ENCODE results near the gene CD2.

Gene CD2

DNA sequence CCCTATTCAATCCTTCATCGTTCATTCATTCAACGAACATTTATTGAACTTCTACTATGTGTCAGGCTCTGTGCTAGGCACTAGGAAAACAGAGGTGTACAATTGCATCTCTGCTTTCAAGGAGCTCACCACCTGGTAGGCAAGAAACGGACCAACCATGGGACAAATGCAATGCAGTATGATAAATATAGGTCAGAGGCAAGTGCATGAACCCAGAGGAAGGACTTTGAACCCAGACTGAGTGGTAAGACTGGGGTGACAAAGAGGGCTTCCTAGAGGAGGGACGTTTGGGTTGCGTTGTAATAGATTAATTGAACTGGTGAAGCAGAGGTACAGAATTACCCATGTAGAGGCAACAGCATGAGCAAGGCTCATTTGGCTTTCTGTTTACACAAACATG, 16.4 kb downstream of the CD2 start:
- DNase-seq (ENCODE audit: low read depth) = no peak
- TF ChIP-seq, protein P1, sequence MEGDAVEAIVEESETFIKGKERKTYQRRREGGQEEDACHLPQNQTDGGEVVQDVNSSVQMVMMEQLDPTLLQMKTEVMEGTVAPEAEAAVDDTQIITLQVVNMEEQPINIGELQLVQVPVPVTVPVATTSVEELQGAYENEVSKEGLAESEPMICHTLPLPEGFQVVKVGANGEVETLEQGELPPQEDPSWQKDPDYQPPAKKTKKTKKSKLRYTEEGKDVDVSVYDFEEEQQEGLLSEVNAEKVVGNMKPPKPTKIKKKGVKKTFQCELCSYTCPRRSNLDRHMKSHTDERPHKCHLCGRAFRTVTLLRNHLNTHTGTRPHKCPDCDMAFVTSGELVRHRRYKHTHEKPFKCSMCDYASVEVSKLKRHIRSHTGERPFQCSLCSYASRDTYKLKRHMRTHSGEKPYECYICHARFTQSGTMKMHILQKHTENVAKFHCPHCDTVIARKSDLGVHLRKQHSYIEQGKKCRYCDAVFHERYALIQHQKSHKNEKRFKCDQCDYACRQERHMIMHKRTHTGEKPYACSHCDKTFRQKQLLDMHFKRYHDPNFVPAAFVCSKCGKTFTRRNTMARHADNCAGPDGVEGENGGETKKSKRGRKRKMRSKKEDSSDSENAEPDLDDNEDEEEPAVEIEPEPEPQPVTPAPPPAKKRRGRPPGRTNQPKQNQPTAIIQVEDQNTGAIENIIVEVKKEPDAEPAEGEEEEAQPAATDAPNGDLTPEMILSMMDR (IDR thresholded peaks at IDR 0.05; ENCODE audit: low read depth, low read length) = no peak
- TF ChIP-seq, protein P2, sequence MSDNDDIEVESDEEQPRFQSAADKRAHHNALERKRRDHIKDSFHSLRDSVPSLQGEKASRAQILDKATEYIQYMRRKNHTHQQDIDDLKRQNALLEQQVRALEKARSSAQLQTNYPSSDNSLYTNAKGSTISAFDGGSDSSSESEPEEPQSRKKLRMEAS (IDR thresholded peaks at IDR 0.05; ENCODE audit: low read depth, low read length) = no peak
- TF ChIP-seq MYC (IDR thresholded peaks at IDR 0.05; ENCODE audit: low read depth, low read length) = no peak
- TF ChIP-seq POLR2A (IDR thresholded peaks at IDR 0.05; ENCODE audit: extremely low read depth, insufficient read length) = no peak
- H3K4me3 ChIP-seq (ENCODE audit: low read depth, low read length) = no peak overlapping the region

DNA sequence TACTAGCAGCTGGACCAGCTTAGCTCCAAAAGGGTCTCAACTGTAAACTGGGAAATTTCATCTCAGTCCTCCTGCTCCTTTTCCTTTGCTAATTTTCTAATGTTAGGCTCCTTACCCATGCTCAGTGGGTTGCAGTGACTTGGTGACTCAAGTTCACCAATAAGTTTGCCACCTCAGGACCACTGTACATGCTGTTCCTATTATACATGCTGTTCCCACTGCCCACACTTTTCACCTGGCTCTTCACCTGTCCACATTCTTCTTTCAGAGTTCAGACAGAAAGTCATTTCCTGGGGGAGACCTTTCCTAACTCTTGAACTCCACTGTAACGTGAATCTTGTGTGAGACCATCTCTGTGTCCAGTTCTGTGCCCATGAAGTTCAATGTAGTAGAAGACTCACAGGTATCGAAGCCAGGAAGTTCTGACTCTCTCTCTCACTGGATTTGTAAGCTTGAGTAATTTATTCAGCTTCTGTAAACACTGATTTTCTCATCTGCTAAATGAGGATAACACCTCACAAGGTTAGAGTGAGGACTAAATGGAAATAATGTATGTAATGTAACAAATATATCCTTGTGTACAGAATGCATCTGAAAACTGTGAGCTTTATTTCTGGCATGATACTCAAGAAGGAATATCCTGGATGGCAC, 17.9 kb downstream of the CD2 start:
- no peak for TF ChIP-seq POLR2A (IDR thresholded peaks at IDR 0.05; ENCODE audit: extremely low read depth, insufficient read length)
- TF ChIP-seq, protein P2 (IDR thresholded peaks at IDR 0.05; ENCODE audit: low read depth, low read length) = no peak
- TF ChIP-seq, protein P1 (IDR thresholded peaks at IDR 0.05; ENCODE audit: low read depth, low read length) = no peak
- no peak for TF ChIP-seq MYC (IDR thresholded peaks at IDR 0.05; ENCODE audit: low read depth, low read length)
- no peak for DNase-seq (ENCODE audit: low read depth)
- no peak overlapping the region for H3K4me3 ChIP-seq (ENCODE audit: low read depth, low read length)

DNA sequence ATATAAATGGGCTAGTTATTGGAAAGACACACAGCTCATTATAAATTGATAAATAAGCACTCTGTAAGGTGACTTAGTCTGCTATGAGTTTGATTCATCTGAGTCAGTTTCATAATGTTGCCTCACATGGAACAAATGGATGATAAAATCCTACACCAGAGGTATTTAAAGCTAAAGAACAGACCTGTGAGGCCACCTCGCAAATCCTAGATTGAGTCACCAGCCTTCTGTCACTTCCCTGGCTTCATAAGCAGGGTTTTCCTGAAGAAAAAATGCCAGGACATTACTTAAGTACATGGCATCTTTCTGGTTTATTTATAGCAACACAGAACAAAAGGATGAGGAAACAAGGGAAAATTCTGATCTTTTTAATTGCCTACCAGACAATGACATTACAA, 18.4 kb downstream of the CD2 start:
- no peak for DNase-seq (ENCODE audit: low read depth)
- H3K4me3 ChIP-seq (ENCODE audit: low read depth, low read length) = no peak overlapping the region
- TF ChIP-seq, protein P1 (IDR thresholded peaks at IDR 0.05; ENCODE audit: low read depth, low read length) = no peak
- TF ChIP-seq MYC (IDR thresholded peaks at IDR 0.05; ENCODE audit: low read depth, low read length) (no peak), POLR2A (IDR thresholded peaks at IDR 0.05; ENCODE audit: extremely low read depth, insufficient read length) (no peak)
- TF ChIP-seq, protein P2 (IDR thresholded peaks at IDR 0.05; ENCODE audit: low read depth, low read length) = no peak

DNA sequence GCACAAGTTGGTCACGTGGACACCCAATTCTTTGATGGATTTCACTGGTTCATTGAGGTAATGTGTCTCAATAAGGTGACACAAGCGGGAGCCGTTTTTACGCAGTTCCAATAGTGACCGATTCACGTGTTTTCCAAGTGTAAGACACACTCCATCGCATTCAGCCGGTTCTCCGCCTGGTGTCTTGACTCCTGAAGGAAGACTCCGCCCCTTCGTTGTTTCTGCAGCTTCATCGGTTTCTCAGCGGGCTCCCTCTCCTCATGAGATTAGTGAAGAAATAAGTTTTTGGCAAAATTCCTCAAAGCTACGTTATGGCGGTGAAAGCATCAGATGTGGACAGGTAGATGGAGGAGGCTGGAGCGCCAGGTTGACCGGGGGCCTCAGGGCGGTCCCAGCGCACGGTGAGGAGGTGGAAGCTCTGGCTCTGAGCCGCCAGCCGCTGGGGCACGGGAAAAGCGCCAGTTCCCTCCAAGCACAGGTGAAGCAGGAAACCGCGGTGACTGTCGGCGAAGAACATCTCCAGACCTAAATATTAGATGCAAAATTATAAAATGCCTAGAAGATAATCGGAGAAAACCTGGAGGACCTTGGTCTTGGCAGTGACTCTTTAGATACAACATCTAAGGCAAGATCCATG, 21.0 kb downstream of the CD2 start:
- TF ChIP-seq, protein P2 (IDR thresholded peaks at IDR 0.05; ENCODE audit: low read depth, low read length) = no peak
- TF ChIP-seq, protein P1 (IDR thresholded peaks at IDR 0.05; ENCODE audit: low read depth, low read length) = no peak
- TF ChIP-seq POLR2A (IDR thresholded peaks at IDR 0.05; ENCODE audit: extremely low read depth, insufficient read length) = no peak
- no peak for TF ChIP-seq MYC (IDR thresholded peaks at IDR 0.05; ENCODE audit: low read depth, low read length)
- H3K4me3 ChIP-seq (ENCODE audit: low read depth, low read length) = no peak overlapping the region
- DNase-seq (ENCODE audit: low read depth) = no peak

DNA sequence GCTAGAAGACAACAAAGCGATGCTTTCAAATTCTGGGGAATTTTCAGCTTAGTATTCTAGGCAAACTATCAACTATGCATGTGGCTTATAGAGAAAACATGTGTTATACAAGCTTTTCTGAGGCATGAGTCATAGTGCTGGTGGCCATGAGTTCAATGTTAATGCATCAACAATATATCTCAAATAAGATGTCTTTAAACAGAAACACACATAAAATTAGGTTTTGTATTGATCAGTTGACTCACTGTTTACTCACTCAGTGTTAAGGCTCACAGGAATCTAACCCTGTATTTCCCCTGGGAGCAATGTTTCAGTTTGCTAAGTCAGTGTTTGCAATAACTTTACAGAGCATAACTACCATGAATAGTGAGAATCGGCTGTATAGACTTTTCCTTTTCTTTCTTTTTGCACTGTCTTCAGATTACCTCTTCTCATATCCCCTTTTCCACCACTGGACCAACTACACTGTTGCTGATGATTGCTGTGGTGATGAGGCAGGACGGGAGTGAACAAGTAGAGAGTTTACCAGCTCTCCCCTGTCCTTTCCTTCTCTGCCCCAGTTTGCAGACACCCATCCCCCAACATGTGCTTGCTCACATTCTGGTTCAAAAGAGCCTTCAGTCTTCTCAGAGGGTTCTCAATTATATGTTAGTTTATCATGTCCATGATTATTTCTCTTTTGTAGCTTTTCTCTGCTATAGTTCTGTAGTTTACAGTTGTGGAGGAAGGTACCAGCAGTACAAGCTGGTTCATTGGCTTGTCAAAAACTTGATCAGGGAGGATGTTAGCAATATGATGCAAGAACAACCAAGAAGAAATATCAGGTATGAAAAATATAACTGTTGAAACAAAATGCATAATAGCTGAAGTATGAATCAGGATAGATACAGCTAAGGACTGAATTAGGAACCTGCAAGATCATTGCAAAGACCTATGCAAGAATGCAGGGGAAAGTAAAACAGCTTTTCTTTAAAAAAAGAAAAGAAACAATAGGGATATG, 23.9 kb downstream of the CD2 start:
- no peak overlapping the region for H3K4me3 ChIP-seq (ENCODE audit: low read depth, low read length)
- DNase-seq (ENCODE audit: low read depth) = peak; percentile 62
- TF ChIP-seq, protein P2 (IDR thresholded peaks at IDR 0.05; ENCODE audit: low read depth, low read length) = peak; percentile 68
- TF ChIP-seq, protein P1 (IDR thresholded peaks at IDR 0.05; ENCODE audit: low read depth, low read length) = no peak
- TF ChIP-seq MYC (IDR thresholded peaks at IDR 0.05; ENCODE audit: low read depth, low read length) (no peak; the same call in 1 of the 2 replicates), POLR2A (IDR thresholded peaks at IDR 0.05; ENCODE audit: extremely low read depth, insufficient read length) (no peak)

Measured in NB4 (cell line).